AG04450 (cell line): ENCODE results near the gene ZNF518A. TPM values are rescaled to one million over a fixed set of nuclear protein-coding genes. Genes with fewer than 3 reads are reported as not detected.

Experiments used
- CTCF ChIA-PET: fragments of 300-600, 350-600 bp; formaldehyde crosslinking; extraction: SDS; loops from one replicate; lab custom pipeline; 2022; ENCODE audit warnings: antibody characterized with exemption, inconsistent platforms; lab: Charles Lee
- POLR2A ChIA-PET: fragments of 350-600 bp; formaldehyde crosslinking; extraction: SDS; loops from one replicate; lab custom pipeline; 2021; ENCODE audit warnings: antibody characterized with exemption, inconsistent platforms; lab: Yijun Ruan, JAX
- DNase-seq: peaks from one replicate; pipeline ENCODE4 v3.0.0-alpha.2; 2011; ENCODE audit warnings: low read depth, low spot score
- H3K27ac ChIP-seq: one replicate; pipeline ENCODE4 v1.5.1; 2012; ENCODE audit warnings: low read depth, low read length, control low read depth
- H3K27me3 ChIP-seq: one replicate; pipeline ENCODE4 v1.6.0; 2012; ENCODE audit warnings: low read length; ENCODE audit not compliant: control insufficient read depth, insufficient read depth
- H3K4me3 ChIP-seq: 2 replicates; pipeline ENCODE4 v1.5.1; 2011; ENCODE audit warnings: mild to moderate bottlenecking, low read depth, low read length, control low read depth
- H3K9me3 ChIP-seq: 2 replicates; pipeline ENCODE4 v1.5.1; 2012; ENCODE audit warnings: low read length; ENCODE audit not compliant: control insufficient read depth, insufficient read depth
- CTCF ChIP-seq: IDR thresholded peaks from 2 replicates; pipeline ENCODE4 v1.5.1; 2011; ENCODE audit warnings: low read depth, low read length, control low read depth, inconsistent platforms
- polyA plus RNA-seq: library from polyadenylated mRNA; depleted of rRNA; stranded (reverse); fragments of >200 nt; gene quantifications from 2 replicates; pipeline ENCODE4 v1.2.3, GENCODE V29; 2011

ZNF518A gene
- polyA plus RNA-seq, 1 experiment = 9.1 TPM

GRCh38 chr10:96089670-96090462 lies 40.2 kb upstream of the ZNF518A start:
- TF ChIP-seq CTCF = no peak
- DNase-seq = peak; percentile 92
- H3K4me3 ChIP-seq = peak overlapping the region; percentile 83
- H3K27me3 ChIP-seq = peaks cover 8% of the 10 kb centered on the region
- H3K27ac ChIP-seq = peak overlapping the region; percentile 91
- POLR2A ChIA-PET = interaction anchor here (0.6 to 3.1 kb wide), 5 partner anchors 35 to 210 kb away, joined by 3 to 56 read pairs (median 6); partner anchors contain the start of genes CCNJ and ZNF518A
- H3K9me3 ChIP-seq = peaks cover 5% of the 10 kb centered on the region; the same call in 1 of the 2 replicates
- CTCF ChIA-PET = interaction anchor here (0.6 to 2.1 kb wide), 6 partner anchors 41 to 396 kb away, joined by 3 to 7 read pairs (median 4); partner anchors contain the start of gene TCTN3

GRCh38 chr10:96090463-96090800 lies 39.7 kb upstream of the ZNF518A start:
- no peak for DNase-seq
- POLR2A ChIA-PET = interaction anchor here (0.6 to 3.1 kb wide), 5 partner anchors 34 to 210 kb away, joined by 3 to 56 read pairs (median 6); partner anchors contain the start of genes CCNJ and ZNF518A
- Histone ChIP-seq H3K9me3 (peaks cover 5% of the 10 kb centered on the region; the same call in 1 of the 2 replicates), H3K4me3 (peak overlapping the region; percentile 83), H3K27ac (peak overlapping the region; percentile 91), H3K27me3 (peaks cover 8% of the 10 kb centered on the region)
- TF ChIP-seq CTCF = no peak
- CTCF ChIA-PET = interaction anchor here (0.7 to 2.1 kb wide), 3 partner anchors 73 to 396 kb away, joined by 4 to 7 read pairs (median 6); partner anchors contain the start of gene TCTN3

GRCh38 chr10:96092999-96093767 lies 36.9 kb upstream of the ZNF518A start:
- POLR2A ChIA-PET = interaction anchor here (2.2 kb wide), 1 partner anchor 37 kb away, joined by 8 read pairs; the partner anchor contains the start of gene ZNF518A

GRCh38 chr10:96093948-96094347 lies 36.1 kb upstream of the ZNF518A start:
- H3K27me3 ChIP-seq = peaks cover 12% of the 10 kb centered on the region
- ChIA-PET CTCF (no interaction called here), POLR2A (interaction anchor here (2.2 kb wide), 1 partner anchor 36 kb away, joined by 8 read pairs; the partner anchor contains the start of gene ZNF518A)
- H3K9me3 ChIP-seq = peaks cover 5% of the 10 kb centered on the region; the same call in 1 of the 2 replicates
- no peak overlapping the region for H3K4me3 ChIP-seq
- no peak for DNase-seq
- no peak overlapping the region for H3K27ac ChIP-seq
- TF ChIP-seq CTCF = no peak

More at GRCh38 chr10:96092999-96093767, 36.9 kb upstream of the ZNF518A start:
- Histone ChIP-seq H3K27ac (no peak overlapping the region), H3K4me3 (no peak overlapping the region), H3K27me3 (peaks cover 11% of the 10 kb centered on the region), H3K9me3 (peaks cover 5% of the 10 kb centered on the region; the same call in 1 of the 2 replicates)
- DNase-seq = no peak
- no peak for TF ChIP-seq CTCF
- CTCF ChIA-PET = no interaction called here
